Activated naive CD4-positive, alpha-beta T cell treated with anti-CD3 and anti-CD28 coated beads for 36 hours (primary cell): ENCODE results near the gene PALM2AKAP2. TPM values are rescaled to one million over a fixed set of nuclear protein-coding genes. Genes with fewer than 3 reads are reported as not detected.
A peak's percentile ranks its signal among the peaks of the same experiment; 100 is the strongest.

ENCODE experiments used
- CTCF ChIA-PET: fragments of 350-600 bp; sonication (Branson Sonifier 250); formaldehyde crosslinking; loops from one replicate; lab custom pipeline; 2021; ENCODE audit warnings: antibody characterized with exemption; lab: Charles Lee
- DNase-seq: peaks from one replicate; pipeline ENCODE4 v3.0.0-alpha.2; 2020
- H3K27ac Mint-ChIP-seq: one replicate; pipeline ENCODE4 v1.8.0; 2021; ENCODE audit warnings: mild to moderate bottlenecking, mixed read lengths
- H3K27me3 Mint-ChIP-seq: one replicate; pipeline ENCODE4 v1.8.0; 2021; ENCODE audit warnings: low read depth, mixed read lengths
- H3K36me3 Mint-ChIP-seq: one replicate; pipeline ENCODE4 v1.8.0; 2021; ENCODE audit warnings: low read depth, mixed read lengths
- H3K4me1 Mint-ChIP-seq: one replicate; pipeline ENCODE4 v1.8.0; 2021; ENCODE audit warnings: low read depth, mixed read lengths
- H3K4me3 Mint-ChIP-seq: one replicate; pipeline ENCODE4 v1.8.0; 2021; ENCODE audit warnings: mild to moderate bottlenecking, moderate library complexity, mixed read lengths
- H3K9me3 Mint-ChIP-seq: one replicate; pipeline ENCODE4 v1.8.0; 2021; ENCODE audit warnings: mixed read lengths
- intact Hi-C: fragments of 100-400 bp; cut with micrococcal nuclease; formaldehyde crosslinking; loops from one replicate; pipeline ENCODE4 v1.15.1; 2023
- total RNA-seq, 2 experiments: library from RNA; stranded (reverse); gene quantifications; one replicate each; pipeline ENCODE4 v1.2.3, GENCODE V29; 2021

Gene PALM2AKAP2
- total RNA-seq, result 1 to 10 TPM; 2.4 to 2.8 TPM

DNA sequence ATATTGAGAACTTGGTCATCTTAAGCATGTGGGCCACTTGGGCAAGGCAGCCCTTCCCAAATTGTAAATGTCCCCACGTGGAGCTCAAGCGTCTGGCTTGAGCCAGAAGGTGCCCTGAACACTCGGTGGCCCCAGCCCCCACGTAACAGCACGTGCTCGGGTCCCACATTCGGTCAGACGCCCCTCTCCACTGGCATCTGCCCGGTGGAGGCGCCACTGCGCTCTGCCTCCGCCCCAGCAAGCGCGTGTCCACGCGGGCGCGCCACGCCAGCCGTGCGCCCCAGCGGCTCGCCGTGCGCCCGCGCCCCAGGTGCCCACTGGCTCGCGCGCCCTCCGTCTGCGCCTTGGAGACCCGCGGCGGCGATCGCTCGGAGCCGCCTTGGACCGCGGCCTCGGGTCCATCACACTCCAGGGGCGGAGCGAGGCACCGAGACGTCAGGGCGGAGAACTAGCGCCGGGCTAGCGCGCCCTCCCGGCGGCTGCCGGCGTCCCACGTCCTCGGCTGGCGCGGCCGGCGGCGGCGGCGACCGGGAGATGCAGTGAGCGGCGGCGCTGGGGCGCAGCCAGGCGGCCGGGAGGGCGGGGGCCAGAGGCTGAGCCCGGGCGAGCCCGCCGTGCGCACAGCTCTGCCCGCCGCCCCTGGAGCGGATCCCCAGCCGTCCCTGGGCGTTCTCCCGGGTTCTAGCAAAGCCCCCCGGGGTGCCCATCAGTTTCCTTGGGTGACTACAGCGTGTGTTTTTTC lies at the start of gene PALM2AKAP2:
Gene PALM2AKAP2, plus strand, starts transcription at position 488 of the 742 bp plus-strand sequence. CDS start 291 bp downstream, outside the sequence.
- peaks cover 27% of the 10 kb centered on the region for H3K27me3 Mint-ChIP-seq
- no peaks in the 10 kb centered on the region for H3K36me3 Mint-ChIP-seq
- no peak within 1 kb of the TSS for H3K27ac Mint-ChIP-seq
- DNase-seq, result peak; percentile 4
- no peaks in the 10 kb centered on the region for H3K9me3 Mint-ChIP-seq
- peaks cover 4% of the 10 kb centered on the region for H3K4me1 Mint-ChIP-seq
- CTCF ChIA-PET, result no interaction called here
- H3K4me3 Mint-ChIP-seq, result no peak within 1 kb of the TSS
- intact Hi-C loops, result no loop called here

DNA sequence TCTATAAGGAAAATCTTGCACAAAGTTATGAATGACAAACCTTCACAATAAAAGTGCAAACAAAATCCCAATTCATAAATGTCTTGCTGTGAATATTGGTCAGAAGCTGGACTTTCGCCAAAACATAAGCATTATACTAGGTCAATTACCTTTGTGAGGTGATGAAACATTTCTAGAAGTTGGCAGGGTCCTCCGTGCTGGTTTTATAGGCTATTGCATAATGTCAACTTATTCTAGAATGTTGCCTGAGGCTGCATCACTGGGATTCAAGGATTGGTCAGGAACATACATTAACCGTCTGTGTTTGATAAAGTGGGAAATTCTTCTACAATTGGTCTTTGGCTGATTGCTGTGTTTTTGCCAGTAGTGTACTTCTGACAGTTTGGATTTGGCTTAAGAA lies 49.8 kb upstream of the PALM2AKAP2 start:
- CTCF ChIA-PET, result no interaction called here
- Mint-ChIP-seq H3K36me3 (no peaks in the 10 kb centered on the region), H3K9me3 (no peaks in the 10 kb centered on the region), H3K4me3 (no peak overlapping the region), H3K27ac (no peak overlapping the region), H3K4me1 (no peaks in the 10 kb centered on the region), H3K27me3 (peaks cover 16% of the 10 kb centered on the region)
- DNase-seq, result no peak
- intact Hi-C loops, result no loop called here

DNA sequence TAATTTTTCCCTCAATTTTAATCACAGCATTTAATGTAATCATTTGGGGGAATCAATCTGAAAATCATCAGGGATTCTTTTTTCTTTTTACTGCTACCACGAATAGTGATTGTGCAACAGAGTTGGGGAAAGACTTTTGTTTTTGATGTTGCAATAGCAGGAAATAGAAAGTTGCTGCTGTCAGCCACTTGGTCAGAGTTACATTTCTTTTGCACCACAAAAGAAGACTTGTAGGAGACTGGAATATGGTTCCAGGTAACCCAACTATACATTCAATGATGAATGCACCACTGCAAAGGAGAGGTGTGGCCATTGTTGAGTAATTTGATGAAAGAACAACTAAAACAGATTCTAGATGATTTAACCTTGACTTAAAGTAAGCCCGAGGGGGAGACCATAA lies 46.3 kb upstream of the PALM2AKAP2 start:
- H3K4me1 Mint-ChIP-seq, result no peaks in the 10 kb centered on the region
- intact Hi-C loops, result no loop called here
- H3K27ac Mint-ChIP-seq, result no peak overlapping the region
- peaks cover 16% of the 10 kb centered on the region for H3K27me3 Mint-ChIP-seq
- CTCF ChIA-PET, result no interaction called here
- no peaks in the 10 kb centered on the region for H3K36me3 Mint-ChIP-seq
- no peaks in the 10 kb centered on the region for H3K9me3 Mint-ChIP-seq
- no peak overlapping the region for H3K4me3 Mint-ChIP-seq
- no peak for DNase-seq

DNA sequence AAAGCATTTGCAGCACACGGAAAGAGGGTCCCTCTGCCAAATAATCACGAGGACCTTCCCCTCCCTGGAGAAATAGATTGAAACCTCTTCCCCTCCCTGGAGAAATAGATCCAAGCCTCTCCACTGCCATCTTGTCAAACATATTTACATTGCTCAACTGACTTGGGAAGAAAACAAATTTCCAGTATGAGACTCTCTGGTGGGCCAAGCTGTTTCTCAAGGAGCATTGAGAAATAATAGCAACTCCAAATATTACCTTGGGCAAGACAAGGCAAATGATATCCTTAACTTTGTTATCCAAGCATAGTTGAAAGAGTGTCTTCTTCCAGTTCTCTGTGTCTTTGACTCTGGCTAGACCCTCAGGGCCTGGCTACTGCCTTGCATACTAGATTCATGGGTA lies 45.2 kb upstream of the PALM2AKAP2 start:
- intact Hi-C loops, result no loop called here
- CTCF ChIA-PET, result interaction anchor here (0.7 kb wide), 1 partner anchor 1766 kb away, joined by 3 read pairs; no protein-coding TSS in a partner anchor
- Mint-ChIP-seq H3K36me3 (no peaks in the 10 kb centered on the region), H3K9me3 (no peaks in the 10 kb centered on the region), H3K4me3 (no peak overlapping the region), H3K27me3 (peaks cover 16% of the 10 kb centered on the region), H3K4me1 (no peaks in the 10 kb centered on the region), H3K27ac (no peak overlapping the region)
- no peak for DNase-seq

DNA sequence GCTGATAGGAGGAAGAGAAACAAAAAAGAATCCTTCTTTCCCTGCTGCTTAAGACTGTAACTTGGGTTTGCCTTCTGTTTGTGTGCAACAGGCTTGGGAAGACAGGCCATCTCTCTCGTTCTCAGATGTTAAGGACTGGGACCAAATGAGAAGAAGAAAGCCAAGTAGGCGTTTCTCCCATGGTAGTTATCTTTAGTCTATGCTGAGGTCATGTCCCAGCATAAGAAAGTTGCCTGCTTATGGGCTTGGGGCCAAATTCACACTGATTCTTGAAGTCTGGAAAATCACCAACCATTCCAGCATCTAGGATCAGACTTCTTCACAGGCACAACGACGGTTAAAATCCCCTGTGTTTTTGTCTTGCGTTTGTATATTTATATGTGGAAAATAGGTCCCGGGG lies 44.2 kb upstream of the PALM2AKAP2 start:
- intact Hi-C loops, result no loop called here
- Mint-ChIP-seq H3K4me3 (no peak overlapping the region), H3K4me1 (no peaks in the 10 kb centered on the region), H3K27ac (no peak overlapping the region), H3K27me3 (peaks cover 14% of the 10 kb centered on the region), H3K9me3 (no peaks in the 10 kb centered on the region), H3K36me3 (no peaks in the 10 kb centered on the region)
- CTCF ChIA-PET, result no interaction called here
- DNase-seq, result no peak

DNA sequence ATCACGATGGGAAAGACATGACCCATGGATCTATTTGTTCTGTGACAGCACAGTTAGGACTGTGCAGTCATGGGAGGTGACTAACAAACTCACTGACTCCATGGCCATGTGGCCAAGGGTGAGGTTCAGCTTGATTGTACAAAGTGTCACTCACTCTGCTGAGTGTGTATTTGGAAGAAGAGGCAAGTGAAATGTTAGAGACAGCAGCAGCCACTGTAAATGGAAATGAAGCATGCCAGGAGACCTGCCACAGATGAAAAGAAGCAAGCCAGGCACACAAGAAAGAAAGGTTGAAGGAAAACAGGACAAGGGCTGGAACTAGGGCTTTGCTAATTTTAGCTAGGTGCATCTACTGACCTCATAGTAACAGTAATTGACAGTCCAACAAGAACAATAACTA lies 42.7 kb upstream of the PALM2AKAP2 start:
- no peaks in the 10 kb centered on the region for H3K9me3 Mint-ChIP-seq
- no peaks in the 10 kb centered on the region for H3K36me3 Mint-ChIP-seq
- no peak overlapping the region for H3K4me3 Mint-ChIP-seq
- intact Hi-C loops, result no loop called here
- CTCF ChIA-PET, result no interaction called here
- H3K4me1 Mint-ChIP-seq, result no peaks in the 10 kb centered on the region
- DNase-seq, result no peak
- H3K27me3 Mint-ChIP-seq, result peaks cover 6% of the 10 kb centered on the region
- no peak overlapping the region for H3K27ac Mint-ChIP-seq

DNA sequence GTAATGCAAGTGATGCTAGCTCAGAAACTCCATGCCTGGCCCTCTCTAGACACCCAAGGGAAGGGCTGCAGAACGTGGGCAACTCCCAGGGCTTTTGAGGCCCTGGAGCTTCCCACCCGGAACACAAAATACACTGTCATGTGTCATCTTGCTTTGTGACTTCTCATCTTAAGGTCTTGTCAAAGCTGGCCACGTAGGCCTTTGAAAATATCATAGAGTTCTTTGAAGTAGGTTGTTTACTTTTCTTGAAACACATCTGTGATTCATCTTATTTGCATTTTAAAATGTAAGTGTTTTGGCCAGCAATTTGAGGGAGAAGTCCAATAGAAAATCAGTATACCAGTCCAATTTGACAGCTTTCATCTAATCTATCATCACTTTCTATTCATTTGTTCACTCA lies 40.2 kb upstream of the PALM2AKAP2 start:
- Mint-ChIP-seq H3K4me1 (no peaks in the 10 kb centered on the region), H3K27ac (no peak overlapping the region), H3K9me3 (no peaks in the 10 kb centered on the region), H3K27me3 (peaks cover 6% of the 10 kb centered on the region), H3K36me3 (no peaks in the 10 kb centered on the region), H3K4me3 (no peak overlapping the region)
- no peak for DNase-seq
- intact Hi-C loops, result no loop called here
- CTCF ChIA-PET, result interaction anchor here (0.5 kb wide), 1 partner anchor 164 kb away, joined by 5 read pairs; no protein-coding TSS in a partner anchor

DNA sequence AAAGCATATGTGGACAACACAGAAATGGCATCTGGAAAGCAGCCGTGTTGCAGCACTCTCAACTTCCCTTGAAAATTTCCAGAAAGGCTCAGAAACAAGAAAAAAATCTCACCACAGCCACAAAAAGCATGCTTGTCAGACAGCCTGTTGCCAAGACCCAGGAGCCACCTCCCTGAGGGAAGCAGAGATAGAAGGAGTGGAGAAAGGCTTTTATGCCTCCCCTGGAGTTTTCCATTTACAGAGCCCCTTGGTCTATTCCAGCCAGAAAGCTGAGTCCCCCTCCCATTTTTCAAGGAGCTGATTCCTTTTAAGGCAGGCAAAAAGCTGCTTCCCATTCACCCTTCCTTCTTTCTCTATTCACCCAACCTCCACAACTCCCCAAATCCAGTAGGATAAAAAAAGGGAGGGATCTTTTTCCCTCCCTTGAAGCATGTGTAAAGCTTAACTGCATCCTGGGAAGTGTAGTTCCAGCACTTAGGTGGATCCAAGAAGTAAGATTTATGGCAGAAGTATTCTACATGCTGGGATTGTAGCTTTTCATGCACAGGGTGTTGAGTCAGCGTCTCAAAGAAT lies 37.1 kb upstream of the PALM2AKAP2 start:
- peaks cover 10% of the 10 kb centered on the region for H3K27me3 Mint-ChIP-seq
- no peaks in the 10 kb centered on the region for H3K4me1 Mint-ChIP-seq
- DNase-seq, result no peak
- no peak overlapping the region for H3K27ac Mint-ChIP-seq
- intact Hi-C loops, result no loop called here
- CTCF ChIA-PET, result no interaction called here
- H3K9me3 Mint-ChIP-seq, result no peaks in the 10 kb centered on the region
- no peak overlapping the region for H3K4me3 Mint-ChIP-seq
- no peaks in the 10 kb centered on the region for H3K36me3 Mint-ChIP-seq

DNA sequence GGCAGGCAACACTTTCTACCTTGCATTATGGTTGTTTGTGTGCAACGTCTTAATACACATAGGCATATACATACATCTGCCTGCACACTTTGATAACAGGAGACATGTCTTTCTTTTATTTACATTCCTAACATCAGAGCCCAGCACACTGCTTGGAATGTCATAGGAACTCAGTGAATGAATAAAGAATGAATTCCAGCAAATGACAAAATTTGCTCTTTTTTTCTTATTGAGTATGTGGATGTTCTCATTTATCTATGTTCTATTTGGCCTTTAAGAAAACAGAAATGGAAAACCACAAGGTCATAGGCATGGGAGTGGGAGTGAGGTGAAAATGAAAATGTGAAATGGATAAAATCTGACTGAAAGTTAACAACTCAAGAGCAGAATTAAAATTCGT lies 36.3 kb upstream of the PALM2AKAP2 start:
- H3K36me3 Mint-ChIP-seq, result no peaks in the 10 kb centered on the region
- H3K9me3 Mint-ChIP-seq, result no peaks in the 10 kb centered on the region
- no peak overlapping the region for H3K4me3 Mint-ChIP-seq
- H3K4me1 Mint-ChIP-seq, result no peaks in the 10 kb centered on the region
- peaks cover 10% of the 10 kb centered on the region for H3K27me3 Mint-ChIP-seq
- no peak overlapping the region for H3K27ac Mint-ChIP-seq
- intact Hi-C loops, result no loop called here
- CTCF ChIA-PET, result no interaction called here
- no peak for DNase-seq

DNA sequence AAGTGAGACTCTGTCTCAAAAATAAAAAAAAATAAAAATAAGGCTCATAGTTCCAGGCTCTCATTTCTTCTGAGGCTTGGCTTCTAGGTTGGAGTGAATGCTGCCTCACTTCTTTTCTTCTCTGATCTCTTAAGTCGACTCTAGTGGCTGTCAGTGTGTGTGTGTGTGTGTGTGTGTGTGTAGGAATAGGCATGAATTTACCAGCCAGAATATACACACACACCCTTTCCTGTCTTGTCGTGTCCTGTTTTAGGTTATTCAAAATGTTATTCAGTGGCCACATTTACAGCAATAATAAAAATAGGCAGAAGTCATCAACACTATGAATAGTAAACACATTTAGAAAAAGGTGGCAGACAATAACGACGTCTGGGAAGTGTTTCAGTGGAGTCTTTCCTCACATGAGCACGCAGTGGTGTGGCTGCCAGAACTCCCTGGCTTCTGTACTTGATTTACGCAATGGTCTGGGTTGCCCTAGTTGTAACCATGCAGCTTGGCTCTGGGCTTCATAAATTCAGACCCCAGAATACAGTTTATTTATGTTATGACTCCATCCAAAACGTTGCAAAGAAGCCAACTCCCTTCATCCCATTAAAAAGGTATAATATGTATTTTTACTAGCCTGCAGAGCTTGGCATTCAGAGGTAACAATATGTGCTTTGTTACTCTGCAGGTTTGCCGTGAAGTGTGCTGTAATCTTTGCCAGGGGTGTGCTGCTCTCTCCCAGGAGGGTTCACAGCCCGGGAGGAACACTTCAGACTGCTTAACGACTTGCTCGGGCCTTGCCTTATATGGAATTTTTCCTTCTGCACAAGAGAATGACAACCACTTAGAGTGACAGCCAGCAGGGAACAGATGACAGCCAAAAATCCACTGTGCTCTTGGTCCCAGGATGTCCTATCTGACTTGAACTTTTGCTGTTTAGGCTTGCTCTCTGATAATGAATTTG lies 34.4 kb upstream of the PALM2AKAP2 start:
- Mint-ChIP-seq H3K9me3 (no peaks in the 10 kb centered on the region), H3K4me1 (no peaks in the 10 kb centered on the region), H3K4me3 (no peak overlapping the region), H3K27ac (no peak overlapping the region), H3K27me3 (peaks cover 10% of the 10 kb centered on the region), H3K36me3 (no peaks in the 10 kb centered on the region)
- no peak for DNase-seq
- CTCF ChIA-PET, result no interaction called here
- intact Hi-C loops, result no loop called here

DNA sequence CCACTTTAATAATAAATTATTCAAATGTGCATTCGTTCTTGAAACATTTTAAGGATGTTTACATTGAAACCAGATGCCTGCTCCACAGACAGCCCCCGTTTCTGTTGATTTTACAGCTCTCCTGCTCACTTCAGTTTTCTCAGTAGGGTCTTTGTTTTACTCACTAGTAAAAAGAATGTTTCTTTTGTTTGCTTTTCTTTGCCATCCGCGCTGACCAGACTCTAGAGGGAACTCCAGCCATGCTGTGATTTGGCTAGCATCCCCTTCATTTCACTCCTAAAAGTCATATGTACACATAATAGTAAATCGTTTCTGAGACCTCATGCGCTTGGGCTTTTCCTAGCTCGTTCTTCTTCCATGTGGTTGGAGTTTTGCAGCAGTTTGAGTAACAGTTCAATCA lies 28.7 kb upstream of the PALM2AKAP2 start:
- Mint-ChIP-seq H3K27ac (no peak overlapping the region), H3K4me1 (no peaks in the 10 kb centered on the region), H3K4me3 (no peak overlapping the region), H3K9me3 (no peaks in the 10 kb centered on the region), H3K36me3 (no peaks in the 10 kb centered on the region), H3K27me3 (peaks cover 8% of the 10 kb centered on the region)
- no peak for DNase-seq
- intact Hi-C loops, result no loop called here
- CTCF ChIA-PET, result no interaction called here

DNA sequence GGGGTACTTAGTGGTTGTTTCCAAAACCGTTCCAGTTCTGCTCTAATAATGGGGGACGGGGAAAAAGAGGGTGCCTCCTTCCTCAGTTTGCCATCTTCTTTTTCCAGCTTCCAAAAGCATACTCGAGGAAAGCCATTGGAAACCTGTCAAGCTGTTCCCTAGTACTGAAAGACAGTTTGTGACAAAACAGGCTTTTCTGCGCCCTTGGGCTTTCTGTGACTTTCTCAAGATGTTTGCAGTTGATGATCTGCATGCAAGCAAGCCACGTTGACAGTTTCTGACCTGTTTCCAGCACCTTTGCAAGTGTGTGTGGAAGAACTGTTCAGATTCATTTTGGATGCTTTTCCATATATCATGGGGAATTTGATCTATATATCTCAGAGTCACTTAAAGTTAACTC lies 26.7 kb upstream of the PALM2AKAP2 start:
- Mint-ChIP-seq H3K4me1 (no peaks in the 10 kb centered on the region), H3K27ac (no peak overlapping the region), H3K27me3 (peaks cover 12% of the 10 kb centered on the region), H3K9me3 (no peaks in the 10 kb centered on the region), H3K4me3 (no peak overlapping the region), H3K36me3 (no peaks in the 10 kb centered on the region)
- intact Hi-C loops, result no loop called here
- DNase-seq, result no peak
- CTCF ChIA-PET, result interaction anchor here (0.7 kb wide), 1 partner anchor 1525 kb away, joined by 3 read pairs; no protein-coding TSS in a partner anchor
